ENCODE data around the gene L2HGDH. TPM values are rescaled to one million over a fixed set of nuclear protein-coding genes. Genes with fewer than 3 reads are reported as not detected.

Gene L2HGDH
- total RNA-seq, 2 donors from 2014 or later, result 11.2 to 18.2 TPM

DNA sequence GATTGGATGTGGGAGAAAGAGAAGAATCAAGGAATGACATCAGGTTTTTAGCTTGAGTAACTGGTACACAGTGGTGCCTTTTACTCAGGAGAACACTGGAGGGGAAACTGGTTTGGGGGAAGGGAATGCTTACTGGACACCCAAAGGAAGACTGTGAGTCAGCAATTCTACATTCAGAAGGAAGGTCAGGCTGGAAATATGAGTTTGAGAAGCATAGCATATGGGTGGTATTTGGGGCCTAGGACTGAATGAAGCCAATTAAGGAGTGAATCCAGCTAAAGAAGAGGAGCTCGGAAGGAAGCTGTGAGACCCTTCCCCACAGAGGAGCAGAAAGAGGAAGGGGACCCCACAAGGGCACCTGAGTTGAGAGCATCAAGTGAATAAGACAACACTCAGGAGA is 35.5 kb upstream of the L2HGDH start:
- no peaks in the 10 kb centered on the region for H3K9me3 Mint-ChIP-seq
- H3K4me1 Mint-ChIP-seq (ENCODE audit: low read depth), result peaks cover 27% of the 10 kb centered on the region
- no peaks in the 10 kb centered on the region for H3K36me3 Mint-ChIP-seq (ENCODE audit: insufficient read depth in 2 of 2)
- H3K4me3 Mint-ChIP-seq, result no peak overlapping the region
- ATAC-seq (replicated peaks in 1 of 2) (no peak), DNase-seq (no peak)
- peaks cover 8% of the 10 kb centered on the region for H3K27me3 Mint-ChIP-seq (ENCODE audit: low read depth)
- H3K27ac Mint-ChIP-seq, result no peak overlapping the region

DNA sequence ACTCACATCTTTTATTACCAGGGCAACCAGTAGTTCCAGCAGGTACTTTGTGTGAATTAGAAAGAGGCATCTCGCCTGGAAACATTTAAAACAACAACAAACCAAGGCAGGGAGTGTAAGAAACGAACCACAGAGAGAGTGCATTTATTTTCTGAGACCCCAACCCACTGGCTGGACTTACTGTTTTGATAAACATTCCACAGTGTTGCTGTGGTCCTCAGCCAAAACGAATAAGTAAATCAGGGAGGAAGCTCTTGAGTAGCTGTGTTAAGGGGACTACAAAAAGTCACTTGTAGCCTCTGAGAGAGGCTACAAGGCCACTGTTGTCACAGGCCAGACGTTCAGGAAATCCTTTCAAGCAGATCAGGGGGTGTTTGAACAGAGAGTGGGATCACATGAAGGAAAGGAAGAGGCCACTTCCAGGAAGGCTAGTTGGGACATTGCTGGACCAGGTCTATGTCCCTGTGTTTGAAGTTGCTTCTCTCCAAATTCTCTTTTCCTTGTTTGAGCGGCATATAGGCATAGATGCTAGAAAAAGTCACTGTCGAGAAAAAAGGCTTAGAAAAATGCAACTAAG is 33.9 kb upstream of the L2HGDH start:
- H3K36me3 Mint-ChIP-seq (ENCODE audit: insufficient read depth in 2 of 2), result no peaks in the 10 kb centered on the region
- DNase-seq (no peak), ATAC-seq (replicated peaks in 1 of 2) (no peak)
- H3K9me3 Mint-ChIP-seq, result no peaks in the 10 kb centered on the region
- no peak overlapping the region for H3K27ac Mint-ChIP-seq
- H3K27me3 Mint-ChIP-seq (ENCODE audit: low read depth), result peaks cover 8% of the 10 kb centered on the region
- H3K4me3 Mint-ChIP-seq, result no peak overlapping the region
- H3K4me1 Mint-ChIP-seq (ENCODE audit: low read depth), result peaks cover 32% of the 10 kb centered on the region

DNA sequence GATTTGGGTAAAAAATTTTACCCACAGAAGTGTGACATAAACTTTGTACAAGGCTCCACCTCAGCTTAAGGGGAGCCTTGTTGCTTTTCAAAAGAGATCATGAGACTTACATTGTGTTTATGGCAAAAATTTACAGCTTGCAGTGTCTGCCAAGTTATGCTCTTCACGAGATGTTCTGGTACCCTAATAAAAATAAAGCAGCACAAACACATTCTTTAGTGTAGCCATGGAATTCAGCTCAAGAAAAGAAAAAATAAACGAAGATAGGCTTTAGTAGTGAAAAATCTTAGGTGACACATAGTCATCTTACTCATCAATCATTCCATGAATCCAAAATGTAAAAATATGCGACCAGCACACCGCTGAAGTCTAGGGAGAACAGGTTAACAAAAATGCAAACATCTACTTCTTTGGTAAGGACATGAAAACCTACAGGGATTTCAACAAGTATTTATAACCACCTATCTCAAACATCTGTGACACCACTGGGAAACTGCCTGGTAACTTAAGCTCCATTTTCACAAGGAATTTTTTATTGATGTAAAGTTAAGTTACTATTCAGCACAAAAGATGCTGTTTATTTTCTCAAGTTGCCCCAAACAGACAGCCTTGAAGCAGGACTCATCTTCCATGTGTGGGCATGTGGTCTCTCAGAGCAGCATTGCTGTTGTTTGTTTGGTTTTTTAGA is 33.0 kb upstream of the L2HGDH start:
- H3K4me1 Mint-ChIP-seq (ENCODE audit: low read depth), result peaks cover 32% of the 10 kb centered on the region
- no peak for ATAC-seq (replicated peaks in 1 of 2)
- no peaks in the 10 kb centered on the region for H3K9me3 Mint-ChIP-seq
- no peaks in the 10 kb centered on the region for H3K36me3 Mint-ChIP-seq (ENCODE audit: insufficient read depth in 2 of 2)
- DNase-seq, result no peak
- H3K27ac Mint-ChIP-seq, result no peak overlapping the region
- H3K27me3 Mint-ChIP-seq (ENCODE audit: low read depth), result peaks cover 8% of the 10 kb centered on the region
- H3K4me3 Mint-ChIP-seq, result no peak overlapping the region

DNA sequence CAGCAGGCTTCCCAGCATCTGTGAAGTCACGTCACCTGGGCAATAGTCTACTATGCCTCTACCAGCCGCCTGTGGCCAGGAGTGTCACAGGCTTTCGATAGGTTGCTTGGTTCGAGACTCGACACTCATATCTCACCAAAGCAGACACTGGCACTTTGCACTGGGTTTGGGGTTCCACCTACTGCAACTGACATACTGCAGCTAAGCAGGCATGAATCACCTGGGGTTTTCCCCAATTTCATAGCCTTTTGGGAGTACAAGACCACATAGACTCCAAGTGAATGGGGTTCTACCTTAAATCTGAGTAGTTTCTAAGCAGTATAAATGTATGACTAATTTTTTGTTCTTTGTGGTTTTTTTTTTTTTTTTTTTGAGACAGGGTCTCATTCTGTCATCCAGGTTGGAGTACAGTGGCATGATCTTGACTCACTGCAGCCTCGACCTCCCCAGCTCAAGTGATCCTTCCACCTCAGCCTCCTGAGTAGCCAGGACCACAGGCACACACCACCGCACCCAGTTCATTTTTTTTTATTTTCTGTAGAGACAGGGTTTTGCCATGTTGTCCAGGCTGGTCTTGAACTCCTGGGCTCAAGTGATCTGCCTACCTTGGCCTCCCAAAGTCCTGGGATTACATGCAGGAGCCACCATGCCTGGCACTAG is 32.2 kb upstream of the L2HGDH start:
- Mint-ChIP-seq H3K27ac (peak overlapping the region; percentile 4), H3K4me3 (peak overlapping the region; percentile 2 to 62)
- peak; percentile 96 to 98 for ATAC-seq (replicated peaks in 1 of 2)

DNA sequence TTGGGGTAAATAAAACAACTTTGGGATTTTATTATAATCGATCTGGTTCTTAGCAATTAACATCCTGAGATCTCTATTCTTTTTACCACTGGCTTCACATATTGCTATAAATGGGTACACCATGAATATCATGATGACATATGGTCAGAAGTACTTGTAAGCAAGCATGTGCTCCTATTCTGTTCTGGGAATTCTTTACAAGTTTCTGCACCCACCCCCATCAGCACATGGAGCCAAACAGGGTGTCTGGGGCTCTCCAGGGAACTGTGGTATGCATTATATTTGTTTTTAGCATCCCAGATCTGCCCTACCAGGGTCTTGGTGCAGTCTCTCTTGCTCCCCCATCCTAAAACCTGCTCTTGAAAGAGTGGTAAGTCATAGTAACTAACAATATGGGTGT is 31.4 kb upstream of the L2HGDH start:
- peak overlapping the region; percentile 48 for H3K27ac Mint-ChIP-seq
- ATAC-seq (replicated peaks in 1 of 2), result no peak
- peak overlapping the region; percentile 8 to 62 for H3K4me3 Mint-ChIP-seq
- DNase-seq, result no peak
- H3K4me1 Mint-ChIP-seq (ENCODE audit: low read depth), result peaks cover 32% of the 10 kb centered on the region
- peaks cover 8% of the 10 kb centered on the region for H3K27me3 Mint-ChIP-seq (ENCODE audit: low read depth)
- H3K36me3 Mint-ChIP-seq (ENCODE audit: insufficient read depth in 2 of 2), result no peaks in the 10 kb centered on the region
- no peaks in the 10 kb centered on the region for H3K9me3 Mint-ChIP-seq

More for the DNA sequence above, 32.2 kb upstream of the L2HGDH start:
- Mint-ChIP-seq H3K27me3 (ENCODE audit: low read depth) (peaks cover 8% of the 10 kb centered on the region), H3K9me3 (no peaks in the 10 kb centered on the region), H3K36me3 (ENCODE audit: insufficient read depth in 2 of 2) (no peaks in the 10 kb centered on the region), H3K4me1 (ENCODE audit: low read depth) (peaks cover 32% of the 10 kb centered on the region)
- peak; percentile 82 to 90 for DNase-seq

DNA sequence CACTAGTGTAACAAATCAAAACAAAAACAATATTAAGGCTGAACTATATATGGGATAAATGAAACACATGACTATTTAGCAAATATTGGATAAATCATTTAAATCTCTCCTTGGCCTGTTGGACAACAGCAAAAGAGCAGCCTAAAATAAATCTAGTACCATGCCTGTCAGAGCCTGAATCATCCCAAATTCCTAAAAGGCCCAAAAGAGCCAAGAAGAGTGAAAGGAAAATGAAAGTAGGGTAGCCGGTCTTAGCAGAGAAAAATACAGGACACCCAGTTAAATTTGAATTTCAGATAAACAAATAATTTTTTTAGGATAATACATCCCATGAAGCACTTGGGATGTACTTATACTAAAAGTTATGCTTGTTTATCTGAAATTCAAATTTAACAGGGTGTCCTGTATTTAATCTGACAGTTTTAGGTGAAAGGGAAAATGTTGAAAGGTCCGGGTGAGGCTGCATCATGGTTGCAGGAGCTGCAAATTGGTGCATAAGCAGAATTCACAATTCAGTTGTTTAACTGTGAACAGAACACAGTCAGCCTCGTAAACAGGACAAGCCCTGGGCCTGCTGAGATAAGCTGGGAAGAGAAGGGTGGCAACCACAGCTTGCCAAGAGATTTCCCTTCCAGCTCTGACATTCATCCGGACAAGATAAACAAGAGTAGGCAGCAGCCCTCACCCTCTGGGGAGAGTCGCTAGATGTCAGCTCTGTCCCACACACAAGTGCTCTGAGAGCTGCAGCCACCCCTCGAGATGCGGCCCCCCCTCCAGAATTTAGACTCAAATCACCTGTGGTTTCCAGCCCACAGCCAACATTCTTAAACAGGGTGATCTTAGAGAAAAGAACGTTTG is 30.4 kb upstream of the L2HGDH start:
- Mint-ChIP-seq H3K4me3 (peak overlapping the region in 1 of 2 donors; percentile 20), H3K27me3 (ENCODE audit: low read depth) (peaks cover 8% of the 10 kb centered on the region), H3K9me3 (no peaks in the 10 kb centered on the region), H3K36me3 (ENCODE audit: insufficient read depth in 2 of 2) (no peaks in the 10 kb centered on the region), H3K4me1 (ENCODE audit: low read depth) (peaks cover 32% of the 10 kb centered on the region), H3K27ac (no peak overlapping the region)
- DNase-seq (peak; percentile 54 to 69), ATAC-seq (replicated peaks in 1 of 2) (no peak)

DNA sequence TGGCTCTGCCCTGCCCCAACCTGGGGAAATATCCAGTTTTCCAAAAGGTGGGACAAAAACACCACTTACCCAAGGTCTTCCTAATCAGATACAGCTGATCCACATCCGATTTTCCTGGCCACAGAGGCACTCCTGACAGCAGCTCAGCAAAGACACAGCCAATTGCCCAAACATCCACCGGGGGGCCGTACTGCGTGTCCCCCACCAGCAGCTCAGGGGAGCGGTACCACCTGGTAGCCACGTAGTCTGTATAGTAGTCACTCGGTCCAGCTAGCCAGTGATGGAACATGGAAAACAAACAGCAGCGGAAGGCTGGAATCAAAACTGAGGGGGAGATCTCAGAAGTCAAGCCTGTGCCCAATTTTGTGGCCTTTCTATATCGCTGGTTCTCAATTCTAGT is 28.9 kb upstream of the L2HGDH start:
- no peak for ATAC-seq (replicated peaks in 1 of 2)
- Mint-ChIP-seq H3K36me3 (ENCODE audit: insufficient read depth in 2 of 2) (no peaks in the 10 kb centered on the region), H3K9me3 (no peaks in the 10 kb centered on the region), H3K4me3 (no peak overlapping the region), H3K4me1 (ENCODE audit: low read depth) (peaks cover 39% of the 10 kb centered on the region), H3K27me3 (ENCODE audit: low read depth) (peaks cover 8% of the 10 kb centered on the region), H3K27ac (no peak overlapping the region)
- DNase-seq, result no peak

DNA sequence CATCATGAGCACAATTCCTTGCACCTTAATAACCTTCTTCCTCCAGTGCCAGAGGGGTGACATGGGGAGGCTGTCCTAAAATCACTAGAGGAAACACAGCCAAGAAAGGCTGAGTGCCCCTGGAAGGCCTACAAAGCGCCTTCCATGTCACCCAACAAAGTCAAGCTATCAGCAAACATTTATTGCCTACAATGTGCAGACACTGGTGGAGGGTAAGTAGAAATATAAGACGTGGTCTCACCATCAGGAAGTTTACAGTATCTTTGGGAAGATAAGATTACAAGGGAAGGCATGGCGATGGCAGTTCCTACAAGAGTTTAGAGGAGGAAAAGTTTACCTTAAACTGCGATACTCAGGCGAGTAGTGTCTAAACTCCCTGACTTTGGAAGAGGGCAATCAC is 28.0 kb upstream of the L2HGDH start:
- H3K4me1 Mint-ChIP-seq (ENCODE audit: low read depth), result peaks cover 45% of the 10 kb centered on the region
- no peaks in the 10 kb centered on the region for H3K9me3 Mint-ChIP-seq
- H3K36me3 Mint-ChIP-seq (ENCODE audit: insufficient read depth in 2 of 2), result no peaks in the 10 kb centered on the region
- no peak overlapping the region for H3K27ac Mint-ChIP-seq
- H3K4me3 Mint-ChIP-seq, result no peak overlapping the region
- no peak for ATAC-seq (replicated peaks in 1 of 2)
- no peak for DNase-seq
- H3K27me3 Mint-ChIP-seq (ENCODE audit: low read depth), result peaks cover 7% of the 10 kb centered on the region

DNA sequence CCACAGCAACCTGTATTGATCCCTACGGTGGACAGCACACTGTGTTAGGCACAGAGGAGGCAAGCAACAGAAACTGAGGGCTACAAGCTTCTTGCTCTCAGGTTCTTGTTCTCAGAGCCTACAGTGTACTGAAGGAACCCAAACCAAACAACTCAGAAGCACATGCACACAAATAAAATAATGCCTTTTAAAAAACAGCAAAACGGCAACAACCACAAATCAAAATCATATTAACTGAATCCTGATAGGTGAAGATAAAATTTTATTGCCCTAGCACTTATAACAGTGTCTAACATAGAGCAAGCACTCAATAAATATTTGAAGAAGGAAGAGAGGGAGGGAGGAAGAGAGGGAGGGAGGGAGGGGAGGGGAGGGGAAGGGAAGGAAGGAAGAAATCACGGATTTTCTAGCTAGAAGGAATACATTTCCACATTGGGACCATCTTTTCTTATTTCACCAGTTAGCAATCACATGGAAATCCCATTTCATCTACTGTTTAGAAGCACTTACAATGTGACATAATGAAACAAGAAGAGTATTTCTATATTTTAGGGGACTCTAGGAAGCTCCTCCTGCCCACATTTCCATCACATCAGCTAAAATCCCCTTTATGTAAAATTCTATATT is 27.3 kb upstream of the L2HGDH start:
- Mint-ChIP-seq H3K27me3 (ENCODE audit: low read depth) (no peaks in the 10 kb centered on the region), H3K27ac (no peak overlapping the region), H3K4me1 (ENCODE audit: low read depth) (peaks cover 38% of the 10 kb centered on the region), H3K4me3 (no peak overlapping the region), H3K36me3 (ENCODE audit: insufficient read depth in 2 of 2) (no peaks in the 10 kb centered on the region), H3K9me3 (no peaks in the 10 kb centered on the region)
- DNase-seq (no peak), ATAC-seq (replicated peaks in 1 of 2) (no peak)

DNA sequence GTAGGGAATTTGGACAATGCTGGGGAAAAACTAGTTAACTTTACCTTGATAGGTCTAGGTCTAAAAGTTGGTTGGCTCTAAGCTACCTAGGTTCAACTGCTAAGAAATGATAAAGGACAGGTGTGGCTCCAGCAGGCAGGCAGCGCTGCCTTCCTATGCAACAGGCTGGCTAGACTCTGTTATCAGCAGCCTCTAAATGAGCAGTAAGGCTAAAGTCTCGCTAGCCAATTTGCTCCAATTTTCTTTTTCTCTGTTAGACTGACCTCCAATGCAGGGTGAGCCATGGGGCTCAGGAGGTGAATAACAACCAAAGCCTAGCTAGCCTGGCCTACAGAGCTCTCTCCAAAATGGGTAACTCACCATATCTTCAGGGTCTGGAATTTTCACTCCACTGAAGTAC is 26.6 kb upstream of the L2HGDH start:
- no peaks in the 10 kb centered on the region for H3K27me3 Mint-ChIP-seq (ENCODE audit: low read depth)
- no peak for DNase-seq
- no peak for ATAC-seq (replicated peaks in 1 of 2)
- H3K9me3 Mint-ChIP-seq, result no peaks in the 10 kb centered on the region
- H3K4me1 Mint-ChIP-seq (ENCODE audit: low read depth), result peaks cover 31% of the 10 kb centered on the region
- no peaks in the 10 kb centered on the region for H3K36me3 Mint-ChIP-seq (ENCODE audit: insufficient read depth in 2 of 2)
- no peak overlapping the region for H3K4me3 Mint-ChIP-seq
- H3K27ac Mint-ChIP-seq, result no peak overlapping the region

DNA sequence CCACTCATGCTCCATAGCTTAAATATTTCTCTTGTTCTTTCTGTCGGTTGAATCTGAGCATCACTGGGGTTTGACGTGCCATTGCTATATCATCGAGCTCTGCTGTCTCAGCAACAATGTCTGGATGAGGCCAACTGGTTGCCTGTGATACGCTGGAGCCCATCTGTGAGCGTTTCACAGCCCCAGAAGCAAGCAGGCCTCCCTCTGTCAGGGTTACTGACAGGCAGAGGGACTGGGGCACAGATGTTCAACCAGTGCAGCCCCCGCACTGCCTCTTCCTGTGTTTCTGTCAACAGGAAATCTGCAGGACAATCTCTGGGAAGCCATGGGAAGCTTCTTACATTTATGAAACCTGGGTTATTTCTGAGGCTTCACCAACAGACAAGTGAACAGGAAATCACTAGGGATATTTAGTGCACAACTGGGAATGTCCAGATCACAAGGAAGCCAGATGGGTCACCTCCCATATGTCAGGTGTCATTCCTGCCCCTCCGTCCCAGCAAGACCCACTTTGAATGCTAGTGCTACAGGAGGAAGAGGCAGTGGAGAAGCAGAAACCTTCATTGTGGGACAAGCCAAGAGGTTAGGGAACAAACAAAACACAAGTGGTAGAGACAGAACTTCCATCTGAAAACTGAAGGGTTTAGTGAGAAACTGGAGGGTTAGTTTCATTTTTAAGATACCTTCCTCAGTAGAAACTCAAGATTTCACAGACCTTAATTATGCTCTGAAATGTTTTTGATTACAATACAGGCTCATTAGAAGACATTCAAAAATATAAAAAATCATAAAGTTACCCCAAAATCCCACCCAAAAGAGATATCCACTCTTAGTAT is 24.2 kb upstream of the L2HGDH start:
- H3K4me3 Mint-ChIP-seq, result peak overlapping the region; percentile 19 to 69
- ATAC-seq (replicated peaks in 1 of 2), result peak; percentile 23 to 44

DNA sequence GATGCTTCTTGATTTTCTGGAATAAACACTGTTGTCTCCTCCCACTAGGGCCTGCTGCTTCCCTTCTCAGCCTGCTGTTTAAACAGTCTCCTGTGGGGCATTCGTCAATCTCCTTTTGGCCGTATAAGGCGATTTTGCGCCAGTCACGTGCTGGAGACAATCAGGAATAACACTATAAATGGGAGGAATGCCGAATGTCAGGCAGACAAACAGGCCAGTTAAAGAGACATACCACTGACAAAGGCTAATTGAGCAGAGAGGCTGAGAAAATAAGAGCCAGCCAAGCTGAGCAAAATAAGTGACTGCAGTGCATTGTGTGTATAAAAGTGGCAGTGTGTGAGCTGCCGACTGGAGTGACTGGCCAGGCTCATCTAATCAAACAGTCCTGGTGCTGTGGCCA is 23.4 kb upstream of the L2HGDH start:
- H3K27ac Mint-ChIP-seq, result no peak overlapping the region
- H3K27me3 Mint-ChIP-seq (ENCODE audit: low read depth), result no peaks in the 10 kb centered on the region
- peaks cover 14% of the 10 kb centered on the region for H3K4me1 Mint-ChIP-seq (ENCODE audit: low read depth)
- DNase-seq (no peak), ATAC-seq (replicated peaks in 1 of 2) (peak in 1 of 2 donors; percentile 15)
- H3K9me3 Mint-ChIP-seq, result no peaks in the 10 kb centered on the region
- H3K36me3 Mint-ChIP-seq (ENCODE audit: insufficient read depth in 2 of 2), result no peaks in the 10 kb centered on the region
- peak overlapping the region in 1 of 2 donors; percentile 52 for H3K4me3 Mint-ChIP-seq

More for the DNA sequence above, 24.2 kb upstream of the L2HGDH start:
- Mint-ChIP-seq H3K27me3 (ENCODE audit: low read depth) (no peaks in the 10 kb centered on the region), H3K36me3 (ENCODE audit: insufficient read depth in 2 of 2) (no peaks in the 10 kb centered on the region), H3K27ac (peak overlapping the region; percentile 19), H3K9me3 (no peaks in the 10 kb centered on the region), H3K4me1 (ENCODE audit: low read depth) (peaks cover 14% of the 10 kb centered on the region)
- DNase-seq, result no peak

All from activated T-cell treated with anti-CD3 and anti-CD28 coated beads, Interleukin-2, amount 50 U/mL, for 72 hours (primary cell).